ENCODE data around the gene DENND2D. TPM values are rescaled to one million over a fixed set of nuclear protein-coding genes. Genes with fewer than 3 reads are reported as not detected.

DENND2D gene
- total and polyA plus RNA-seq, 9 of the 15 experiments (the other 6 are each of a cell fraction or from before 2014, with no cell fraction given): 0.08 to 0.44 (median 0.13) TPM; not detected in 6

DNA sequence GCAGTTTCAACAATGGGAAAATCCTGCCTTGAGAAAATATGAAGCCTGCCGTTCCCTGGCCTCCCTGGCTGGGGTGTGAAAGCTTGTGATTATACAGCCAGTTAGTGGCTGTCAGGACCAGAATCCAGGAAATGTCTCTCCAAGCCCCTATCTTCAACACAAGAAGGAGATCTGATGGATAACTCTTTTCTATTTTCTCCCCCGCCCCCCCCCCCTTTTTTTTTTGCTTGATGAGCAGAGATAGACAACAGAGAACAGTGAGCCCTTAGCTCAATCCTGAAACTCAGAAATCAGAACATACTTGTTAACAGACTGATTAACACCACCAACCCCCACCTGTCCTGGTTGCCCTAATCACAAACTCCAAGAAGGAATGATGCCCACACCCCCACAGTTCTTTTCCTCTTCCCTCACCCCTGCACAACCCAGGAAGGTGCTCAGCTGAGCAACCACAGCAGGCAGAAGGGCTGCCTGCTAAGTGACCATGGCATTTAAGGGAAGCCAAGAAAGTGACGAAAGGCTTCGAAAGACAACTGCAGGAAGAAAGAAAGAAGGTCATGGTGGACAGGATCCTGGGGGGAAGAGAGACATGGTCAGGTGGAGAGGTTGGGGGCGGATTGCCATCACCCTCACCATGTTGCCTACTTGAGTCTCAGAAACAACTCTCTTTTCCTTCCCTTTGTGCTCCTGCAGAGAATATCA, 12.3 kb upstream of the DENND2D start:
- H3K9me1 ChIP-seq (ENCODE audit: control insufficient read depth, insufficient read depth, low read length): no peaks in the 10 kb centered on the region
- H3K4me2 ChIP-seq (ENCODE audit: insufficient read depth, low read length): no peak overlapping the region
- intact Hi-C loops (cut with micrococcal nuclease): loop anchor here (10.0 kb wide), 1 partner anchor 452 kb away; no protein-coding TSS in a partner anchor
- no peaks in the 10 kb centered on the region for H4K20me1 ChIP-seq (replicated peaks; ENCODE audit: control insufficient read depth, insufficient read depth, low read length)
- no peaks in the 10 kb centered on the region for H3K79me2 ChIP-seq (ENCODE audit: control insufficient read depth, insufficient read depth, low read length)
- in situ Hi-C loops (cut with MboI): no loop called here
- no TSS peak for BruUV-seq (replicated peaks)
- DNase-seq (ENCODE audit: extremely low read depth in 1 of 4, low spot score in 3 of 4): no peak
- FAIRE-seq: no peak
- peaks cover 0 to 5% of the 10 kb centered on the region in 2 experiments; a peak in 1 of 5 replicates for H3K27me3 ChIP-seq (ENCODE audit: control insufficient read depth in 2 of 2, insufficient read depth in 2 of 2, low read length in 2 of 2)
- no peak overlapping the region for H3K4me3 ChIP-seq
- H2AFZ ChIP-seq (ENCODE audit: low read depth, low read length): no peak overlapping the region
- ChIA-PET POLR2A (no interaction called here), CTCF (ENCODE audit: low intra/inter-chr PET ratio) (no interaction called here)
- no peak overlapping the region for H3K9ac ChIP-seq (ENCODE audit: insufficient read depth in 1 of 2, low read depth in 2 of 2, low read length in 2 of 2)
- peaks cover 0 to 10% of the 10 kb centered on the region in 2 experiments; a peak in 2 of 5 replicates for H3K4me1 ChIP-seq (replicated peaks in 1 of 2; ENCODE audit: control insufficient read depth in 2 of 2, insufficient read depth in 2 of 2, low read length in 2 of 2)
- no peaks in the 10 kb centered on the region for H3K9me3 ChIP-seq (replicated peaks; ENCODE audit: control insufficient read depth, insufficient read depth, low read depth, low read length)
- no peaks in the 10 kb centered on the region for H3K36me3 ChIP-seq (ENCODE audit: control insufficient read depth, insufficient read depth, low read length)
- ATAC-seq: peak; percentile 28; the same call in 2 of the 3 replicates
- H3K27ac ChIP-seq (ENCODE audit: extremely low read depth, low read depth, low read length): no peak overlapping the region
- WGBS (ENCODE audit: insufficient coverage, low coverage, missing lambda C conversion rate): 13% methylated on average over 5 of the region's 5 CpGs
- TF ChIP-seq, protein P1, sequence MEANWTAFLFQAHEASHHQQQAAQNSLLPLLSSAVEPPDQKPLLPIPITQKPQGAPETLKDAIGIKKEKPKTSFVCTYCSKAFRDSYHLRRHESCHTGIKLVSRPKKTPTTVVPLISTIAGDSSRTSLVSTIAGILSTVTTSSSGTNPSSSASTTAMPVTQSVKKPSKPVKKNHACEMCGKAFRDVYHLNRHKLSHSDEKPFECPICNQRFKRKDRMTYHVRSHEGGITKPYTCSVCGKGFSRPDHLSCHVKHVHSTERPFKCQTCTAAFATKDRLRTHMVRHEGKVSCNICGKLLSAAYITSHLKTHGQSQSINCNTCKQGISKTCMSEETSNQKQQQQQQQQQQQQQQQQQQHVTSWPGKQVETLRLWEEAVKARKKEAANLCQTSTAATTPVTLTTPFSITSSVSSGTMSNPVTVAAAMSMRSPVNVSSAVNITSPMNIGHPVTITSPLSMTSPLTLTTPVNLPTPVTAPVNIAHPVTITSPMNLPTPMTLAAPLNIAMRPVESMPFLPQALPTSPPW (CRISPR knock-in tag; IDR thresholded peaks at IDR 0.05): peak; percentile 71; the same call in 1 of the 2 replicates
- TF ChIP-seq, protein P2, sequence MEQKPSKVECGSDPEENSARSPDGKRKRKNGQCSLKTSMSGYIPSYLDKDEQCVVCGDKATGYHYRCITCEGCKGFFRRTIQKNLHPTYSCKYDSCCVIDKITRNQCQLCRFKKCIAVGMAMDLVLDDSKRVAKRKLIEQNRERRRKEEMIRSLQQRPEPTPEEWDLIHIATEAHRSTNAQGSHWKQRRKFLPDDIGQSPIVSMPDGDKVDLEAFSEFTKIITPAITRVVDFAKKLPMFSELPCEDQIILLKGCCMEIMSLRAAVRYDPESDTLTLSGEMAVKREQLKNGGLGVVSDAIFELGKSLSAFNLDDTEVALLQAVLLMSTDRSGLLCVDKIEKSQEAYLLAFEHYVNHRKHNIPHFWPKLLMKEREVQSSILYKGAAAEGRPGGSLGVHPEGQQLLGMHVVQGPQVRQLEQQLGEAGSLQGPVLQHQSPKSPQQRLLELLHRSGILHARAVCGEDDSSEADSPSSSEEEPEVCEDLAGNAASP (IDR thresholded peaks at IDR 0.05): no peak
- no peak for TF ChIP-seq ZNF124 (CRISPR knock-in tag; IDR thresholded peaks at IDR 0.05)
- TF ChIP-seq, protein P3, sequence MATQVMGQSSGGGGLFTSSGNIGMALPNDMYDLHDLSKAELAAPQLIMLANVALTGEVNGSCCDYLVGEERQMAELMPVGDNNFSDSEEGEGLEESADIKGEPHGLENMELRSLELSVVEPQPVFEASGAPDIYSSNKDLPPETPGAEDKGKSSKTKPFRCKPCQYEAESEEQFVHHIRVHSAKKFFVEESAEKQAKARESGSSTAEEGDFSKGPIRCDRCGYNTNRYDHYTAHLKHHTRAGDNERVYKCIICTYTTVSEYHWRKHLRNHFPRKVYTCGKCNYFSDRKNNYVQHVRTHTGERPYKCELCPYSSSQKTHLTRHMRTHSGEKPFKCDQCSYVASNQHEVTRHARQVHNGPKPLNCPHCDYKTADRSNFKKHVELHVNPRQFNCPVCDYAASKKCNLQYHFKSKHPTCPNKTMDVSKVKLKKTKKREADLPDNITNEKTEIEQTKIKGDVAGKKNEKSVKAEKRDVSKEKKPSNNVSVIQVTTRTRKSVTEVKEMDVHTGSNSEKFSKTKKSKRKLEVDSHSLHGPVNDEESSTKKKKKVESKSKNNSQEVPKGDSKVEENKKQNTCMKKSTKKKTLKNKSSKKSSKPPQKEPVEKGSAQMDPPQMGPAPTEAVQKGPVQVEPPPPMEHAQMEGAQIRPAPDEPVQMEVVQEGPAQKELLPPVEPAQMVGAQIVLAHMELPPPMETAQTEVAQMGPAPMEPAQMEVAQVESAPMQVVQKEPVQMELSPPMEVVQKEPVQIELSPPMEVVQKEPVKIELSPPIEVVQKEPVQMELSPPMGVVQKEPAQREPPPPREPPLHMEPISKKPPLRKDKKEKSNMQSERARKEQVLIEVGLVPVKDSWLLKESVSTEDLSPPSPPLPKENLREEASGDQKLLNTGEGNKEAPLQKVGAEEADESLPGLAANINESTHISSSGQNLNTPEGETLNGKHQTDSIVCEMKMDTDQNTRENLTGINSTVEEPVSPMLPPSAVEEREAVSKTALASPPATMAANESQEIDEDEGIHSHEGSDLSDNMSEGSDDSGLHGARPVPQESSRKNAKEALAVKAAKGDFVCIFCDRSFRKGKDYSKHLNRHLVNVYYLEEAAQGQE (IDR thresholded peaks at IDR 0.05; ENCODE audit: borderline replicate concordance): peak; percentile 46; the same call in 1 of the 2 replicates
- TF ChIP-seq, protein P3 (CRISPR knock-in tag; IDR thresholded peaks at IDR 0.05; ENCODE audit: low read depth): no peak
- TF ChIP-seq FOXK1 (CRISPR knock-in tag; IDR thresholded peaks at IDR 0.05; ENCODE audit: borderline replicate concordance): no peak
- 0 out of 2 replicates have a peak, but pooled peaks have one; percentile 50 for TF ChIP-seq FOXJ2 (tag; IDR thresholded peaks at IDR 0.05)

Measured in K562 (cell line).